IMR-90 (cell line): ENCODE data around the gene CFH. TPM values are rescaled to one million over a fixed set of nuclear protein-coding genes. Genes with fewer than 3 reads are reported as not detected.

Source experiments
- ATAC-seq: fragments of 200-7000 bp; cut with Tn5 transposase; 2 replicates; pipeline ENCODE4 v1.9.1; 2020; ENCODE audit warnings: low read depth, mild to moderate bottlenecking, moderate library complexity
- BruUV-seq: library from RNA; stranded (reverse); fragments of 400-500 nt; replicated peaks from 2 replicates; lab custom pipeline; 2021; lab: Mats Ljungman, UMichigan
- CTCF ChIA-PET: fragments of 300-600 bp; formaldehyde crosslinking; extraction: SDS; loops from one replicate; lab custom pipeline; 2021; ENCODE audit warnings: antibody characterized with exemption; lab: Yijun Ruan, JAX
- POLR2A ChIA-PET: fragments of 300-600 bp; sonication (Branson Sonifier 250); formaldehyde crosslinking; loops from one replicate; lab custom pipeline; 2022; ENCODE audit warnings: antibody characterized with exemption; ENCODE audit not compliant: unreplicated experiment; lab: Charles Lee
- DNase-seq: peaks from one replicate; pipeline ENCODE4 v3.0.0; 2013
- H2AFZ ChIP-seq: replicated peaks from 2 replicates; pipeline ENCODE3; 2013; ENCODE audit warnings: low read length, mild to moderate bottlenecking; ENCODE audit not compliant: poor library complexity
- H2AK5ac ChIP-seq: 2 replicates; pipeline ENCODE4 v1.6.1; 2013; ENCODE audit warnings: low read depth, low read length, inconsistent platforms
- H2AK9ac ChIP-seq: replicated peaks from 2 replicates; pipeline ENCODE3; 2013; ENCODE audit warnings: mild to moderate bottlenecking, low read depth, low read length, moderate library complexity; ENCODE audit not compliant: poor library complexity
- H2BK120ac ChIP-seq: 2 replicates; pipeline ENCODE4 v1.6.1; 2013; ENCODE audit warnings: low read depth, low read length, inconsistent platforms
- H2BK15ac ChIP-seq: 3 replicates; pipeline ENCODE4 v1.6.1; 2013; ENCODE audit warnings: low read depth, low read length, inconsistent platforms
- H2BK20ac ChIP-seq: 2 replicates; pipeline ENCODE4 v1.6.1; 2013; ENCODE audit warnings: low read depth, mild to moderate bottlenecking, inconsistent platforms, low read length, moderate library complexity
- H2BK5ac ChIP-seq: 2 replicates; pipeline ENCODE4 v1.6.1; 2013; ENCODE audit warnings: mild to moderate bottlenecking, low read depth, low read length, inconsistent platforms; ENCODE audit not compliant: poor library complexity, severe bottlenecking
- H3K14ac ChIP-seq: replicated peaks from 2 replicates; pipeline ENCODE4 v1.6.1; 2013; ENCODE audit warnings: low read depth, low read length, inconsistent platforms
- H3K18ac ChIP-seq: 2 replicates; pipeline ENCODE4 v1.6.1; 2013; ENCODE audit warnings: low read depth, low read length, control low read depth
- H3K23ac ChIP-seq: 2 replicates; pipeline ENCODE4 v1.6.1; 2013; ENCODE audit warnings: low read depth, low read length, inconsistent platforms
- H3K27ac ChIP-seq: 2 replicates; pipeline ENCODE4 v1.5.1; 2013; ENCODE audit warnings: mild to moderate bottlenecking, control low read depth, low read length; ENCODE audit not compliant: insufficient read depth
- H3K27me3 ChIP-seq: 2 replicates; pipeline ENCODE4 v1.6.1; 2013; ENCODE audit warnings: low read length; ENCODE audit not compliant: control insufficient read depth, insufficient read depth
- H3K36me3 ChIP-seq: 2 replicates; pipeline ENCODE4 v1.6.1; 2013; ENCODE audit warnings: low read length, mixed read lengths; ENCODE audit not compliant: control insufficient read depth, insufficient read depth
- H3K4ac ChIP-seq: 2 replicates; pipeline ENCODE4 v1.6.1; 2013; ENCODE audit warnings: low read depth, low read length, inconsistent platforms
- H3K4me1 ChIP-seq: 2 replicates; pipeline ENCODE4 v1.6.1; 2013; ENCODE audit warnings: low read length, mixed read lengths; ENCODE audit not compliant: control insufficient read depth, insufficient read depth
- H3K4me2 ChIP-seq: 2 replicates; pipeline ENCODE4 v1.6.1; 2013; ENCODE audit warnings: low read depth, mild to moderate bottlenecking, control low read depth, low read length, moderate library complexity
- H3K4me3 ChIP-seq: 2 replicates; pipeline ENCODE4 v1.5.1; 2013; ENCODE audit warnings: low read depth, mild to moderate bottlenecking, control low read depth, low read length, moderate library complexity; ENCODE audit not compliant: insufficient read depth
- H3K56ac ChIP-seq: 2 replicates; pipeline ENCODE4 v1.6.1; 2013; ENCODE audit warnings: low read length, inconsistent platforms; ENCODE audit not compliant: insufficient read depth; ENCODE audit errors: extremely low read depth
- H3K79me1 ChIP-seq, 2 experiments: 2 replicates each; pipeline ENCODE4 v1.6.1; 2013; ENCODE audit warnings: low read length in 2 of 2, inconsistent platforms in 1 of 2, low read depth in 1 of 2
- H3K9ac ChIP-seq: 2 replicates; pipeline ENCODE4 v1.6.1; 2013; ENCODE audit warnings: low read depth, low read length, control low read depth
- H3K9me1 ChIP-seq: 2 replicates; pipeline ENCODE4 v1.6.1; 2013; ENCODE audit warnings: low read length, inconsistent platforms; ENCODE audit not compliant: insufficient read depth
- H3K9me3 ChIP-seq: 2 replicates; pipeline ENCODE4 v1.6.1; 2013; ENCODE audit warnings: low read length; ENCODE audit not compliant: control insufficient read depth, insufficient read depth
- H4K20me1 ChIP-seq: 2 replicates; pipeline ENCODE4 v1.6.1; 2013; ENCODE audit warnings: low read length, inconsistent platforms; ENCODE audit not compliant: insufficient read depth
- H4K5ac ChIP-seq: 2 replicates; pipeline ENCODE4 v1.6.1; 2013; ENCODE audit warnings: mild to moderate bottlenecking, low read depth, low read length, control low read depth
- H4K8ac ChIP-seq, 2 experiments: 2 replicates each; pipeline ENCODE4 v1.6.1; 2013; ENCODE audit warnings: low read depth in 2 of 2, low read length in 2 of 2, control low read depth in 1 of 2, inconsistent platforms in 1 of 2
- H4K91ac ChIP-seq: 2 replicates; pipeline ENCODE4 v1.6.1; 2013; ENCODE audit warnings: low read depth, low read length, inconsistent platforms; ENCODE audit not compliant: insufficient read depth
- CEBPB ChIP-seq: IDR thresholded peaks from 2 replicates; pipeline ENCODE4 v1.6.1; 2012; ENCODE audit warnings: low read depth, low read length, improper control_type of control experiment
- CTCF ChIP-seq: conservative IDR thresholded peaks from 2 replicates; pipeline ENCODE4 v1.5.1; 2012; ENCODE audit warnings: mild to moderate bottlenecking, low read depth, low read length, improper control_type of control experiment
- MXI1 ChIP-seq: IDR thresholded peaks from 2 replicates; pipeline ENCODE4 v1.6.1; 2012; ENCODE audit warnings: low read depth, mild to moderate bottlenecking, low read length, moderate library complexity, borderline replicate concordance
- NFE2L2 ChIP-seq: fragments of 150-350 bp; IDR thresholded peaks from 2 replicates; pipeline ENCODE4 v1.6.1; 2016; ENCODE audit warnings: low read depth, mild to moderate bottlenecking, low read length
- RFX5 ChIP-seq: IDR thresholded peaks from 2 replicates; pipeline ENCODE4 v1.8.0; 2012; ENCODE audit warnings: low read depth, mild to moderate bottlenecking, low read length, moderate library complexity
- SMC3 ChIP-seq: fragments of 150-350 bp; IDR thresholded peaks from 2 replicates; pipeline ENCODE4 v1.6.1; 2016; ENCODE audit warnings: low read depth, mild to moderate bottlenecking, antibody characterized with exemption, low read length, moderate library complexity
- WGBS, 2 experiments: methylation state at CpG; one replicate each; pipeline versions ENCODE4 v1.1.5 to v1.1.7; 2013; ENCODE audit warnings: missing lambda C conversion rate in 2 of 2; ENCODE audit not compliant: insufficient read length in 1 of 2; ENCODE audit errors: extremely low coverage in 2 of 2; 5-methylcytosine and 5-hydroxymethylcytosine counted together
- dilution Hi-C: fragments of 300-500 bp; cut with HindIII; formaldehyde crosslinking; loops from one replicate; pipeline ENCODE4 v1.14.3; 2018; ENCODE audit warnings: low sequenced_read_pairs; ENCODE audit not compliant: unreplicated experiment
- in situ Hi-C: fragments of 300-500 bp; cut with MboI; formaldehyde crosslinking; loops from 3 replicates; pipeline ENCODE4 v1.14.3; 2019; ENCODE audit warnings: low sequenced_read_pairs, inconsistent platforms, mixed read lengths
- intact Hi-C: fragments of 100-400 bp; cut with micrococcal nuclease; formaldehyde crosslinking; loops from 2 replicates; pipeline ENCODE4 v1.10.0; 2022
- polyA plus RNA-seq, 3 experiments: library from polyadenylated mRNA; depleted of rRNA; stranded (reverse); fragments of >200 nt; gene quantifications; 2 replicates each; pipeline ENCODE4 v1.2.3, GENCODE V29; 2012; ENCODE audit warnings: low replicate concordance in 1 of 3
- total RNA-seq: library from RNA; depleted of rRNA; stranded (reverse); fragments of >200 nt; gene quantifications from 2 replicates; pipeline ENCODE4 v1.2.3, GENCODE V29; 2012
- TF ChIP-seq, protein P1 (sequence below): fragments of 150-350 bp; IDR thresholded peaks from 2 replicates; pipeline ENCODE4 v1.6.1; 2016; ENCODE audit warnings: low read depth, mild to moderate bottlenecking, low read length, moderate library complexity, borderline replicate concordance

Gene CFH
- total and polyA plus RNA-seq, 2 of the 4 experiments (the other 2 are of a cell fraction) = 6.3 to 12.1 TPM

DNA sequence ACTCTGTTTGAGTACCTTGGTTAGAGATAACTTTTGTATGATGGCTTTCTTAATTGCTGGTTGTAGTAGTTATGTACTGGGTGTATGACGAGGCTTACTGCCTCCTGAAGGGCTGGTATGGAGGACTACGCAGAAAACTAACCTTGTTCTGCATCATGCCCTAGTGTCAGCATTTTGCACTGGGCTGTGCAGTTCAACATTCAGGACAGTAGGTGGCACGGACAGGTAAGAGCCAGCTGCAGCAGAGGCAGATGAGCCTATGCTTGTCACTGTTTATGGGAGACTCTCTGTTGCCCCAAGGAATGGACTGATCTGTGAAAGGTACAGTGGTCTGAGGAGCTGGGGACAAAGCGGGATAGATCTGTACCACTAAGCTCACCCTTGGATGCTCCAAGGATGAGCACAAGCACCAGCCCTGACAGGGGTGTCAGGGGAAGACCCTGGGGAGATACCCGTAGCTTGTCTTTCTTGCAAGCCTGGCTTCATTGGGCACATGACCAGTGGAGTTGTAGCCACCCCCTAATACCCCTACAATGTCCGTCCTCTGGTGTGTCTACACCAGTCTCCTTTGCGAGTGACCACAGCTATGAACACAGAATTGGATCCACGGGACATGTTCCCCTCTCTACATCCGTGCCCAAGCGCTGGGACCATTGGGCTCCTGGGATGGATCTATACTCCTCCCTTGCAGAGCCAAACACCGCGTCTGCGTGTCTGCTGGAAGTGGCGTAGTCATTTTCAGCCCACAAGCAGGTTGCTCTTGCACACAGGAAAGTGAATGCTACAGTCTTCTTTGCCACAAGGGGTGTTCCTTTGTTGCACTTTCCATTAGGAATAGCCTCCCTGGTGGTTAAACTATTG lies 71.7 kb downstream of the CFH start:
- no peak overlapping the region for H2AFZ ChIP-seq
- no peak overlapping the region for H3K4me3 ChIP-seq
- dilution Hi-C loops = no loop called here
- WGBS, 2 experiments = 87% methylated on average over 3 of the region's 14 CpGs; no CpG with 5 or more reads in 1 of the 2 experiments
- ATAC-seq (peak; percentile 56; the same call in 1 of the 2 replicates), DNase-seq (peak; percentile 23)
- no peak overlapping the region for H2BK15ac ChIP-seq
- ChIA-PET POLR2A (no interaction called here), CTCF (interaction anchor here (0.6 to 1.3 kb wide), 4 partner anchors 8 to 762 kb away, joined by 3 to 4 read pairs (median 3); no protein-coding TSS in a partner anchor)
- in situ Hi-C loops = no loop called here
- BruUV-seq = no TSS peak
- H4K91ac ChIP-seq = no peak overlapping the region
- H3K18ac ChIP-seq = no peak overlapping the region
- no peaks in the 10 kb centered on the region for H3K79me1 ChIP-seq
- H2BK120ac ChIP-seq = no peak overlapping the region
- no peak overlapping the region for H3K4me2 ChIP-seq
- no peak overlapping the region for H3K56ac ChIP-seq
- TF ChIP-seq, protein P1, sequence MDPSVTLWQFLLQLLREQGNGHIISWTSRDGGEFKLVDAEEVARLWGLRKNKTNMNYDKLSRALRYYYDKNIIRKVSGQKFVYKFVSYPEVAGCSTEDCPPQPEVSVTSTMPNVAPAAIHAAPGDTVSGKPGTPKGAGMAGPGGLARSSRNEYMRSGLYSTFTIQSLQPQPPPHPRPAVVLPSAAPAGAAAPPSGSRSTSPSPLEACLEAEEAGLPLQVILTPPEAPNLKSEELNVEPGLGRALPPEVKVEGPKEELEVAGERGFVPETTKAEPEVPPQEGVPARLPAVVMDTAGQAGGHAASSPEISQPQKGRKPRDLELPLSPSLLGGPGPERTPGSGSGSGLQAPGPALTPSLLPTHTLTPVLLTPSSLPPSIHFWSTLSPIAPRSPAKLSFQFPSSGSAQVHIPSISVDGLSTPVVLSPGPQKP = no peak
- TF ChIP-seq RFX5 (no peak), NFE2L2 (no peak), CEBPB (no peak), SMC3 (no peak), CTCF (peak; percentile 34), MXI1 (no peak)
- H3K9me1 ChIP-seq = no peaks in the 10 kb centered on the region
- intact Hi-C loops = no loop called here
- no peak overlapping the region for H4K5ac ChIP-seq
- H2AK5ac ChIP-seq = no peak overlapping the region
- no peak overlapping the region for H4K8ac ChIP-seq
- no peak overlapping the region for H3K4ac ChIP-seq
- H3K27me3 ChIP-seq = no peaks in the 10 kb centered on the region
- no peaks in the 10 kb centered on the region for H3K4me1 ChIP-seq
- H2AK9ac ChIP-seq = no peak overlapping the region
- no peaks in the 10 kb centered on the region for H3K9me3 ChIP-seq
- no peak overlapping the region for H3K14ac ChIP-seq
- no peak overlapping the region for H2BK20ac ChIP-seq
- H3K23ac ChIP-seq = no peak overlapping the region
- no peak overlapping the region for H2BK5ac ChIP-seq
- H3K9ac ChIP-seq = no peak overlapping the region
- no peaks in the 10 kb centered on the region for H4K20me1 ChIP-seq
- H3K27ac ChIP-seq = no peak overlapping the region
- no peaks in the 10 kb centered on the region for H3K36me3 ChIP-seq
